Pancreas (tissue), 10 donors: Measurements from ENCODE around the gene CDH13. TPM values are rescaled to one million over a fixed set of nuclear protein-coding genes. Genes with fewer than 3 reads are reported as not detected.

ENCODE experiments used
- ATAC-seq, 4 donors: fragments of 200-7000 bp; cut with Tn5 transposase; one replicate each; pipeline versions ENCODE4 v1.8.0 to v1.9.1; 2020; ENCODE audit warnings: mild to moderate bottlenecking in 4 of 4, moderate library complexity in 4 of 4
- DNase-seq, 6 donors: peaks; one replicate each; pipeline ENCODE4 v3.0.0-alpha.2; 2020
- FAIRE-seq: peaks from 2 replicates; lab custom pipeline; 2012; peaks lifted over from hg19 to GRCh38; lab: Jason Lieb, UNC
- H3K27ac ChIP-seq, 4 donors: fragments of 200-600 bp; sonication (generic); 1 replicate in 3 of 4; 2 replicates in 1 of 4; pipeline versions ENCODE4 v1.5.0 to v1.8.0; 2020
- H3K27me3 ChIP-seq, 4 donors: fragments of 200-600 bp; one replicate each; pipeline ENCODE4 v1.8.0; 2021
- H3K36me3 ChIP-seq, 3 donors: fragments of 200-600 bp; sonication (generic) in 1 of 3; one replicate each; pipeline versions ENCODE4 v1.5.0 to v1.8.0; 2020 to 2021
- H3K4me1 ChIP-seq, 3 donors: fragments of 200-600 bp; one replicate each; pipeline ENCODE4 v1.8.0; 2021
- H3K4me3 ChIP-seq, 4 donors: fragments of 200-600 bp; sonication (generic) in 2 of 4; one replicate each; pipeline versions ENCODE4 v1.5.0 to v1.8.0; 2020 to 2021
- H3K9me3 ChIP-seq, 4 donors: fragments of 200-600 bp; one replicate each; pipeline ENCODE4 v1.8.0; 2021
- CTCF ChIP-seq, 4 donors: fragments of 200-600 bp; sonication (generic) in 3 of 4; IDR thresholded peaks; one replicate each; pipeline versions ENCODE4 v1.5.0 to v1.8.0; 2021; ENCODE audit warnings: antibody characterized with exemption in 4 of 4
- WGBS, 2 donors: extraction: QIAGEN DNeasy Blood & Tissue Kit; methylation state at CpG; one replicate each; pipeline ENCODE4 v1.1.7; 2013; 5-methylcytosine and 5-hydroxymethylcytosine counted together
- intact Hi-C, 3 donors: fragments of 100-400 bp; cut with DNase I; formaldehyde crosslinking; loops; one replicate each; pipeline versions ENCODE4 v1.11.1 to v1.14.2; 2022
- polyA plus RNA-seq, 2 donors: library from polyadenylated mRNA; stranded (reverse); fragments of 200-250 nt; gene quantifications; one replicate each; pipeline ENCODE4 v1.2.3, GENCODE V29; 2013
- total RNA-seq, 6 donors: library from RNA; stranded (reverse); fragmentation: NEBNext Ultra II Directional in 4 of 6; extraction: Animal tissue kit (Norgen Biotek cat#: 25700) in 4 of 6; gene quantifications; one replicate each; pipeline versions ENCODE4 v1.2.1 to v1.2.4, GENCODE V29; 2021 to 2023
- donor health status: healthy with polysubstance abuse.
- donor health status: DM: no; HTN: no; CAD: no; lungs with moderate emphysema.
- donor health status: DM: no; HTN: no; CAD: no.
- donor health status: control.
- donor health status: control.
- donor health status: Bipolar disorder and iron deficiency.
- donor health status: DM: yes; HTN: yes; CAD: no.
- donor health status: DM: no; HTN: no; CAD: no.
- donor health status: DM: no; HTN: no; CAD: no.
- donor health status: DM: yes; HTN: yes; CAD: no.

Gene CDH13
- total and polyA plus RNA-seq, 8 donors = 0.12 to 1.0 (median 0.37) TPM

- WGBS, 2 donors = 56 to 75% methylated on average over 5 of the region's 5 CpGs
- Histone ChIP-seq H3K27ac (no peak overlapping the region), H3K36me3 (no peaks in the 10 kb centered on the region), H3K4me1 (no peaks in the 10 kb centered on the region), H3K9me3 (no peaks in the 10 kb centered on the region), H3K27me3 (peaks cover 0 to 15% (median 0%) of the 10 kb centered on the region in 4 donors), H3K4me3 (no peak overlapping the region)
- DNase-seq (no peak), FAIRE-seq (no peak), ATAC-seq (no peak)
- intact Hi-C loops = no loop called here
- TF ChIP-seq CTCF (IDR thresholded peaks at IDR 0.05) = no peak
These were observed 29.1 kb downstream of the CDH13 start for GRCh38 chr16:82655720-82656490.

DNA sequence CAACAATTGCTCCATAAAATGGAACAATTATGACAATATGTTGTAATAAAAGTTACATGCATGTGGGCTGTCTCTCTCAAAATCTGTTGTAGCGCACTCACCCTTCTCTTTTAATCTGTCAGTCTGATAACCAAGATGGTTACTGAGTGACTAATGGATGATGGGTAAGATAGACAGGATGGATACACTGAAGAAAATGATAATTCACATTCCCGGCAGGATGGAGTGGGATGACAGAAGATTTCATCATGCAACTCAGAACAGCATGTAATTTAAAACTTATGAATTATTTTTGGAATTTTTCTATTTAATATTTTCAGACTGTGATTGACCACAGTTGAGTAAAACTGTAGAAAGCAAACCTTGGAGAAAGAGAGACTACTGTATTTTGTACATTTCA lies 30.5 kb downstream of the CDH13 start:
- no peaks in the 10 kb centered on the region for H3K4me1 ChIP-seq
- H3K27me3 ChIP-seq = peaks cover 0 to 15% (median 0%) of the 10 kb centered on the region in 4 donors
- ATAC-seq (no peak), FAIRE-seq (no peak), DNase-seq (no peak)
- no peaks in the 10 kb centered on the region for H3K9me3 ChIP-seq
- no peaks in the 10 kb centered on the region for H3K36me3 ChIP-seq
- intact Hi-C loops = no loop called here
- H3K27ac ChIP-seq = no peak overlapping the region
- H3K4me3 ChIP-seq = no peak overlapping the region
- no peak for TF ChIP-seq CTCF (IDR thresholded peaks at IDR 0.05)
- 79 to 87% methylated on average over 2 of the region's 2 CpGs for WGBS, 2 donors

DNA sequence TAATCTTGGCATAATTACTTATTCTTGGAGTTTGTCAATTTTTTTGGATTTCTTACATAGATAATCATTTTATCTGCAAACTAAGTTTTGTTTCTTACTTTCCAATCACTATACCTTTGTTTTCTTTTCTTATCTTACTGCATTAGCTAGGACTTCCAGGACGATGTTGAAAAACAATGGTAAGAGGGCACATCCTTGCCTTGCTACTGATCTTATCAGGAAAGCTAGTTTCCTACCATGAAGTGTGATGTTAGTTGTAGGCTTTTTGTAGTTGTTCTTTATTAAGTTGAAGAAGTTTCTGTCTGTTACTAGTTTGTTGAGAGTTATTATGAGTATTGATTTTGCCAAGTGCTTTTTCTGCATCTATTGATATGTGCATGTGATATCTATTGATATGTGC lies 31.0 kb downstream of the CDH13 start:
- Histone ChIP-seq H3K27ac (no peak overlapping the region), H3K4me1 (no peaks in the 10 kb centered on the region), H3K9me3 (no peaks in the 10 kb centered on the region), H3K4me3 (no peak overlapping the region), H3K36me3 (no peaks in the 10 kb centered on the region), H3K27me3 (peaks cover 0 to 15% (median 0%) of the 10 kb centered on the region in 4 donors)
- no peak for FAIRE-seq
- WGBS, 2 donors = 17 to 25% methylated on average over 1 of the region's 1 CpG
- intact Hi-C loops = no loop called here
- TF ChIP-seq CTCF (IDR thresholded peaks at IDR 0.05) = no peak
- DNase-seq = no peak
- ATAC-seq = no peak

DNA sequence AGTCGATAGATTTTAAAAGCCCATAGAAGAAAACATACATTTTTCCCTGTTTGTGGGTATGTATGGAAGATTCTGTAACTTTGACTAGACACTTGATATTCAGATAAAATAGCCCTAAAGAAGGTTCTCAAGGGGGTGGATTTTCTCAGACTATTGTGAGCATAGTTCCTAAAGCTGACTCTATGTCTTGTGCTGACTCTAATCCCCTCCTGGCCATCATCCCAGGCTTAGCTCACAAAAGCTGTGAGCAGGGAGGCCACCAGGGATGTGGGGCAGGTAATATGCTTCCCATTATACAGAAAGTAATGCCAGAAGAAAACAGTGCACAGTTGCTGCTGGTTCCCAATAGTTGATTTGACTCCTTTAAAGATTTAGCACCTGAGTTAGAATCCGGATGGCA lies 32.0 kb downstream of the CDH13 start:
- Histone ChIP-seq H3K27ac (no peak overlapping the region), H3K4me1 (no peaks in the 10 kb centered on the region), H3K27me3 (peaks cover 0 to 15% (median 0%) of the 10 kb centered on the region in 4 donors), H3K9me3 (no peaks in the 10 kb centered on the region), H3K36me3 (no peaks in the 10 kb centered on the region), H3K4me3 (no peak overlapping the region)
- FAIRE-seq (no peak), DNase-seq (no peak), ATAC-seq (no peak)
- TF ChIP-seq CTCF (IDR thresholded peaks at IDR 0.05) = no peak
- intact Hi-C loops = no loop called here
- 67 to 71% methylated on average over 2 of the region's 2 CpGs for WGBS, 2 donors

GRCh38 chr16:82660075-82660645 lies 33.4 kb downstream of the CDH13 start:
- 47 to 52% methylated on average over 8 of the region's 8 CpGs for whole genome bisulfite sequencing, 2 donors
- FAIRE-seq = no peak
- no peak for TF ChIP-seq CTCF (IDR thresholded peaks at IDR 0.05)
- intact Hi-C loops = no loop called here
- Histone ChIP-seq H3K27me3 (peaks cover 0 to 15% (median 0%) of the 10 kb centered on the region in 4 donors), H3K4me1 (no peaks in the 10 kb centered on the region), H3K4me3 (no peak overlapping the region), H3K36me3 (no peaks in the 10 kb centered on the region), H3K27ac (no peak overlapping the region), H3K9me3 (no peaks in the 10 kb centered on the region)
- ATAC-seq = no peak
- no peak for DNase-seq
